A673 (cell line): ENCODE measurements around the gene MYMK. TPM values are rescaled to one million over a fixed set of nuclear protein-coding genes. Genes with fewer than 3 reads are reported as not detected.

Source experiments
- BruUV-seq: library from RNA; stranded (reverse); fragments of 400-500 nt; replicated peaks from 2 replicates; lab custom pipeline; 2021; lab: Mats Ljungman, UMichigan
- CTCF ChIA-PET: fragments of 300-600 bp; sonication (Branson Sonifier 250); formaldehyde crosslinking; loops from one replicate; lab custom pipeline; 2022; ENCODE audit warnings: antibody characterized with exemption; lab: Charles Lee
- POLR2A ChIA-PET: fragments of 300-600 bp; sonication (Branson Sonifier 250); formaldehyde crosslinking; loops from one replicate; lab custom pipeline; 2022; ENCODE audit warnings: antibody characterized with exemption; ENCODE audit not compliant: low non-redundant PET; lab: Charles Lee
- DNase-seq: peaks from one replicate; pipeline ENCODE4 v3.0.0-alpha.2; 2015; ENCODE audit warnings: low spot score
- H3K27ac ChIP-seq: fragments of 200-600 bp; sonication (generic); 2 replicates; pipeline ENCODE4 v1.5.1; 2016; ENCODE audit warnings: mixed run types, low read depth, mild to moderate bottlenecking, mixed read lengths, antibody characterized with exemption, low read length; ENCODE audit not compliant: poor library complexity, severe bottlenecking
- H3K27me3 ChIP-seq: fragments of 200-600 bp; sonication (generic); replicated peaks from 2 replicates; pipeline ENCODE4 v1.6.1; 2017; ENCODE audit warnings: mixed run types, low read depth, mild to moderate bottlenecking, mixed read lengths, antibody characterized with exemption, low read length; ENCODE audit not compliant: insufficient read depth, poor library complexity
- H3K36me3 ChIP-seq: fragments of 200-600 bp; sonication (generic); 2 replicates; pipeline ENCODE4 v1.6.1; 2016; ENCODE audit warnings: mixed run types, mild to moderate bottlenecking, mixed read lengths, antibody characterized with exemption, low read length; ENCODE audit not compliant: insufficient read depth, poor library complexity, severe bottlenecking
- H3K4me1 ChIP-seq: fragments of 200-600 bp; sonication (generic); 2 replicates; pipeline ENCODE4 v1.6.1; 2017; ENCODE audit warnings: mixed run types, mild to moderate bottlenecking, mixed read lengths, antibody characterized with exemption, low read length; ENCODE audit not compliant: insufficient read depth, poor library complexity, severe bottlenecking
- H3K4me3 ChIP-seq: fragments of 200-600 bp; sonication (generic); 2 replicates; pipeline ENCODE4 v1.5.1; 2016; ENCODE audit warnings: low read depth, mixed run types, mild to moderate bottlenecking, mixed read lengths, low read length; ENCODE audit not compliant: poor library complexity, severe bottlenecking
- H3K9me3 ChIP-seq: fragments of 200-600 bp; sonication (generic); 2 replicates; pipeline ENCODE4 v1.6.1; 2016; ENCODE audit warnings: mixed run types, low read depth, mild to moderate bottlenecking, mixed read lengths, antibody characterized with exemption, low read length; ENCODE audit not compliant: poor library complexity, severe bottlenecking
- CTCF ChIP-seq: fragments of 300-800, 200-600 bp; sonication (generic); conservative IDR thresholded peaks from 2 replicates; pipeline ENCODE4 v1.5.1; 2017; ENCODE audit warnings: low read depth, mild to moderate bottlenecking, antibody characterized with exemption, low read length, moderate library complexity, mixed read lengths
- EZH2 ChIP-seq: fragments of 200-600 bp; sonication (generic); IDR thresholded peaks from 2 replicates; pipeline ENCODE4 v1.6.1; 2017; ENCODE audit warnings: borderline replicate concordance, low read depth, mild to moderate bottlenecking, mixed read lengths, antibody characterized with exemption, low read length; ENCODE audit not compliant: poor library complexity, severe bottlenecking
- intact Hi-C: fragments of 100-400 bp; cut with micrococcal nuclease; formaldehyde crosslinking; loops from one replicate; pipeline ENCODE4 v1.10.0; 2022; ENCODE audit not compliant: unreplicated experiment
- total RNA-seq: library from RNA; stranded (reverse); gene quantifications from 2 replicates; pipeline ENCODE4 v1.2.3, GENCODE V29; 2021

The MYMK gene
- total RNA-seq, 1 experiment from 2014 or later, result not detected

DNA sequence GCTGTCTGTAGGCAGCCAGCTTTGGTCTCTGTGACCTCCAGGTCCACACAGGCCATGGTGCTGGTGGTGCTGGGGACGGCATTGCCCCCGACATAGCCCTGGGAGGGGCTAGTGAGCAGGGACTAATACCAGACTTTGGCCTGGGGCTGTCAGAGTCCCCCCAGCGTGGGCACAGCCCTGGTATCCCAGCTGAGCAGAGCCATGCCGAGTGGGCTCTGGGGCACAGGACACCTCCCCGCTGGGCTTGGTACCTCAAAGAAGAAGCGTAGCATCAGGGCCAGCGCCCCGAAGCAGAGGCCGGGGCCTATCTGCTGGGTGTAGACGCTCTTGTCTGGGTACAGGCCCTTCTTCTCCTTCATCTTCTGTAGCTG is 9.5 kb downstream of the MYMK start:
- no peaks in the 10 kb centered on the region for H3K9me3 ChIP-seq
- intact Hi-C loops, result no loop called here
- no peak overlapping the region for H3K27ac ChIP-seq
- no peak for DNase-seq
- H3K27me3 ChIP-seq, result no peaks in the 10 kb centered on the region
- no peak overlapping the region for H3K4me3 ChIP-seq
- TF ChIP-seq CTCF (no peak), EZH2 (no peak)
- POLR2A ChIA-PET, result no interaction called here
- BruUV-seq, result no TSS peak
- CTCF ChIA-PET, result no interaction called here
- H3K4me1 ChIP-seq, result no peaks in the 10 kb centered on the region
- no peaks in the 10 kb centered on the region for H3K36me3 ChIP-seq

DNA sequence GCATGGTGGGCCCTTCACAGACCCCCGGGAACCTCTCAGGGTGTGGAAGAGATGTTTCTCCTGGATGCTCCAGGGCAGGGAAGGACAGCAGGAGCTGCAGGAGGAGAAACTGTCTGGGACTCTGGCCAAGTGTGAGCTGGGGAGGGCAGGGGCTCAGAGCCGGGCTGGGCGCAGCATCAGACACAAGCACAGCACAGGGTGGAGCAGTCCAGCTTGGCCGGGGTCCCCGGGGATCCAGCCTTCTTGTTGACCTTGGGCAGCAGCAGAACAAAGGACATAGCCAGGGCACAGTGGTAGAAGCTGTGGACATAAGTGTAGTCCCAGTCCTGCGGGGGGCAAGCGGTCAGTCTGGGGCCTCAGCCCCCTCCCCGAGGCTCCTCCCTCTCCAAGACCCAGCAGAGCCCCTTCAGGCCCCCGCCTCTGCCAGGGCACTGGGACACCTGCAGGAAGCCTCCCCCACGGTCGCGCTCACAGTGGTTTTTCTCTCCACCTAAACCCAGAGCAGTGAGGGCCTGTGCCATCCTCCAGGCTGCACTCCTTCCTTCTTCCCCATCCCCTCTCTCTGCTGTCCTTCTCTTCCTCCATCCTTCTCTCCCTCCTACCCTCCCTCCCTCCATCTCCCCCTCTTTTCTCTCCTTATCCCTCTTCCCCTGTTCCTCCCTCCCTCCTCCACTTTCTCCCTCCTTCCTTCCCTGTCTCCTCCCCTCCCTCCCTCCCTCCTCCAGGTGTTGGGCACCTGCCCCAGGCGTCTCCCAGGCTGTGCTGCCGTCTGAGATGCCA is 10.1 kb downstream of the MYMK start:
- H3K4me3 ChIP-seq, result no peak overlapping the region
- no TSS peak for BruUV-seq
- no peaks in the 10 kb centered on the region for H3K9me3 ChIP-seq
- no peaks in the 10 kb centered on the region for H3K27me3 ChIP-seq
- TF ChIP-seq EZH2, result no peak
- no peak for TF ChIP-seq CTCF
- CTCF ChIA-PET, result no interaction called here
- POLR2A ChIA-PET, result no interaction called here
- intact Hi-C loops, result no loop called here
- no peak for DNase-seq
- no peak overlapping the region for H3K27ac ChIP-seq
- no peaks in the 10 kb centered on the region for H3K36me3 ChIP-seq
- peaks cover 3% of the 10 kb centered on the region for H3K4me1 ChIP-seq

DNA sequence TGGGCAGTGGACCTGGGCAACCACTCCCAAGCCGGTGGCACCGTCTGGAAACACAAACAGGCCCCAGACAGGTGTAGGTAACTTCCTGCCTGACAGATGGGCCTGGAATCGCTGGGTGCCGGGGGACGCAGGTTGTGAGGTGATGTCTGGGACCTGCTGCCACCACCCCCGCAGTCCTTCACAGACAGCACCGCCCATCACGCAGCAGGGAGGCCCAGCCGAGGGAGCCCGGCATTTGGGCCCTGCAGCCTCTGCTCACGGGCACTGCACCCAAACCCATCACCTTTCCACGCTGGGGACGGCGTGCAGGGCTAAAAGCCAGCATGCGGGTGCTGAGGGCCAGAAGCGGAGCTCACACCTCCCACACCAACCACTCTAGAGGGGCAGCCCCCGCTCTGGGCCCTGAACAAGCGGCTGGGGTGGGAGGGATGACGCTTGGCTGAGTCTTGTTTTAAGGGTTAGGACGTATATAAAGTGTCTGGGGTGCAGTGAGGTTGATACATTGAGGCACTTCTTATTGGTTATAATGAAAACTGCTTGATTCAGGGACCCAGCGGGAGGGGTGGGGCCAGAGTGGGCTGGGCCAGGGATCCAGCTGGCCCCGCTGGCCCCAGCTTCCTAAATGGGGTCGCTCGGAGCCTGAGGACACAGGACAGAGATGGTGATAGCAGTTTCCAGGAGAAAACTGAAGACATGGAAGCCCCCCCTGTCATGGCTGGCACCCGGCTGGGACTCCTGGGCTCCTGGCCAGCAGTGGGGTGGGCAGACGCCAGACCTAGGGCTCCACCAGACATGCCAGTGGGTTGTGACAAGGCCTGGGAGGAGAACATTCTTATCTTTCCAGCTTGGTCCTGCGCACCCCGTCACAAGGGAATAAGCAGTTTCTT is 11.3 kb downstream of the MYMK start:
- BruUV-seq, result no TSS peak
- Histone ChIP-seq H3K27ac (no peak overlapping the region), H3K36me3 (no peaks in the 10 kb centered on the region), H3K4me1 (peaks cover 11% of the 10 kb centered on the region), H3K9me3 (no peaks in the 10 kb centered on the region), H3K27me3 (no peaks in the 10 kb centered on the region), H3K4me3 (no peak overlapping the region)
- ChIA-PET CTCF (no interaction called here), POLR2A (no interaction called here)
- no peak for DNase-seq
- no peak for TF ChIP-seq CTCF
- TF ChIP-seq EZH2, result no peak
- intact Hi-C loops, result no loop called here
